ENCODE data around the gene GPR12.
"Not testable (repeated sequence)": the region's sequence is repeated elsewhere in the genome, so short reads cannot be mapped to it uniquely, and the experiment has no call there.

The GPR12 gene

GRCh38 chr13:26747706-26748105 is 12.9 kb downstream of the GPR12 start:
- DNase-seq = no peak

DNA sequence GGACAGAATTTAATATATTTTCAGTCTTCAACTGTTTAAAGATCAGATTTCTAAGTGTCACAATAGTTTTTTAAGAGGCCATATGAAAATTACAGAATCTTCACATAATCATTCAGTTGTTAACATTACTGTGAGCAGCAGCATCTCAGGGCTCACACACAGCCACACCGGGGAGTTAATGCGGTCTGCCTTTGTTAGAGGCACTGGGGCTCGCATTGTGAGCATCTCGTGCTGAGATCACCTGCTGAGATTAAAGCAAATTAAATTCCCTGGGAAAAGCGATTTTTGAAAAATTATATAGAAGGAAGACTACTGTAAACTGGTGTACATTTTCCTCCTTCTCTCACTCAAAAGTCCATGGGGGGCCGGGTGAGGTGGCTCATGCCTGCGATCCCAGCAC is 16.6 kb downstream of the GPR12 start:
- no peak for DNase-seq

DNA sequence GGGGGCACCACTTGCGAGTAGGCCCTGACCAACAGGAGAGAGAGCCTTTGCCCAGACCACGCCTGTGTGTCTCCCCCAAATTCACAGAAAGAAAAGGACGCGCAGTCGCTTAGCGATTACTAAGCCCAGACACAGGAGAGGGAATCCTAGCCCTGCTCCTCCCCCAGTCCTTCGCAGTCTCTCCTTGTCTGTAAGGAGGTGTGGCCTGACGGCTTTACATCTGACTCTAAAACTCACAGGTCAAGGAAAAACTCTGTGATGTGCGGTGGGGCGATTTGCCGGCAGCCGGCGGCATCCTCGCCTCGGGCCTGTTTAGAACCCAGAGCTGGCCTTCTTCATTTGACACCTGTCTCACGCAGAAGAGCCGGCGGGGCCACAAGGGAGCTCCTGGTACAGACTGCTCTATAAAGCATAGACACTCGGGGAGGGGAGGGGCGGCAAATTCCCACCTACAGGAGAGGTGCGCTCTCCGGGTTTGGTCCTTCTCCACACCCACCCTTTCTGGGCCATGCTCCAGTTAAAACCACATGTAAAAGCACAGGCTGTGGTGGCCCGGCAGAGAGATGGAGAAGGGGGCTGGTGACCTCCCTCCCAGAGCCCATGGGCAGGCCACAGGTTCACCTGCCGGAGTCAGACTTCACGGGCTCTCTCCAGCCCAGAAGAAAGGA is 17.8 kb downstream of the GPR12 start:
- DNase-seq = no peak

DNA sequence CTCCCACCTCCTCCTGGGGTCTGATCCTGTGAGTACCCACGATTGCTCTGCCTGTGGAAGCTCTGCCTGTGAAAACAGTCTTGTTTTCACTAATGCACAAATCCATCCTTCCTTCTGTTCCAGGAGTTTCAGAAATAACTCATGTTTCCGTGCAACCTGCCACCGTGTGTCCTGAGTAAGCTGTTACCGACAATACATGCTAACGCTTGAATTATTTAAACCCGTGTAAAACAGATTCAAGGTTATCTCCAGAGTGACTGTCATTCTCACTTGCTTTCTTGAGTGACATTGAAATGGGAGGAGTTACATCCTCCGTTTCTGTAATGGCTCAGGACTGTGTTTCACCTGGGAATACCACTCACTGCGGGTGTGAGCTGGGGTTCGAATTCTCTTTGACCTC is 24.9 kb downstream of the GPR12 start:
- DNase-seq = no peak

DNA sequence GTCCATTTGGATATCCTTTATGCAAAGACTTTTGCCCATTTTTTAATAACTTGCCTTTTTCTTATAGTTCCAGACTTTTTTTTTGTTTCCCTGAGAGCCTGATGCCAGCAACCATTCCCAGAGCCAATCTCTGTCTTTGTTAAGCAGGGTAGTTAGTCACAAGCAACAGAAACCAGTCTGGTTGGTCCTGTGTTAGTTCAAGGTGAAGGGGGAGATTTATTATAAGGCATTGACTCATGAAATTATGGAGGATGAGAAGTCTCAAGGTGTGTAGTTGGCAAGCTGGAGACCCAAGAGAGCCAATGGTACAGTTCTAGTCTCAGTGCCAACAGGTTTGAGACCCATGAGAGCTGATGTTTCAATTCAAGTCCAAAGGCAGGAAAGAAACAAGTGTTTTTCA is 33.0 kb downstream of the GPR12 start:
- no peak for DNase-seq

- DNase-seq = no peak
Measured at GRCh38 chr13:26727122-26727521, 33.5 kb downstream of the GPR12 start.

- no peak for DNase-seq
Measured at GRCh38 chr13:26726684-26727083, 33.9 kb downstream of the GPR12 start.

GRCh38 chr13:26723620-26724019 is 37.0 kb downstream of the GPR12 start:
- not testable (repeated sequence) for DNase-seq

DNA sequence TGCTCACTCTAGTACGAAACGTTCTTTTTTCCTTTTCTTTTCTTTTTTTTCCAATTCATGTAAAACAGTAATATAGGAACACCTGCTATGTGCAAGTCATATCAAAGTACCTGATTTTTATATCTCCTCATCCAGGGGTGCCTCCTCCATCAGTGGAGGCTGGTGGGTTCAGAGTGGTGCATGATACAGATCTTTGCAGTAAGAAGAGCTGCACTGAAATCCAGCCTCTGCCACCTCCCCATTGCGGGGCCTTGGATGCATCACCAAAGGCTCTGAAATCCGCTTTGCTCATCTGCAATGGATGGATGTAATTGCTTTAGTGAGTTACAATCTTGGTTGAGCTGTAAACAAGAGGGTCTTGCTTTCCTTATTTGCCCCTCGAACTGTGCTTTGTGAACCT is 38.3 kb downstream of the GPR12 start:
- no peak for DNase-seq

- no peak for DNase-seq
Measured at GRCh38 chr13:26721251-26722121, 39.1 kb downstream of the GPR12 start.

- DNase-seq = no peak
Measured at GRCh38 chr13:26719356-26719945, 41.1 kb downstream of the GPR12 start.

DNA sequence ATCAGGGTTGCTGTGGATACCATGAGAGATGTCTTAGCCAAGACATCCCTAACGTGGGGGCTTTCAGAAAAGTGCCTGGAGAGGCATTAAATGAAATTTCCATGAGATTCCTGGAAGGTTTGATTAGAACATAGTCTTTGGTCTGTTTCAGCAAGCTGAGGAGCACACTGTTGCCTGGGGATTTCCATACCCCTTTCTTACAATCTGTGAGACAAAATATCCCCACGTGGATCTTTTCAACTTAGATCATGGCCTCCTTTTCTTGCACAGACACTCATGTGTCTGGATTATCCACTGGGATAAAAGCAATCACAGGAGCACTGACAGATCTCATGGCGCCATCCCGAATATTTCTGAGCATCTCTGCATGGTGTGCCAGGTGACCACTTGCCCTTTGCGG is 41.7 kb downstream of the GPR12 start:
- no peak for DNase-seq

- no peak for DNase-seq
Measured at GRCh38 chr13:26718146-26718545, 42.4 kb downstream of the GPR12 start.

GRCh38 chr13:26716984-26717383 is 43.6 kb downstream of the GPR12 start:
- DNase-seq = no peak

DNA sequence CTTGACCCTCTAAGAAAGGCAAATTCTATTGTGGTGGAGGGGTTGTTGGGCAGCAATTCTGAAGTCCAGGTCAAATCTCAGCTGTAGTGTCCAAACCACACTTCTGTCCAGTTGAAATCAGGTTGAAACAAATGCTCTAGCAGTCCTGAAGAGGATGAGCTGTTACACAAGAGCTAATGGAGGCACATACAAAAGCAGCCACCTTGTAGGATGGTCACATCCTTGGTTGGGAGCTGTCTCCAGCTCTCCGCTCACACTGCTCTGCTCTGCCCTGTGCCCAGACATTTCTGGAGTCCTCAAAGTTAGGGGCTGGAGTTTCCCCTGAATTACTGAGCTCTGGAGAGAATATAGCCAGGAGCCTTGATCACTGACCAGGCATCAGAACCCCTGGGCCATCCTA is 47.2 kb downstream of the GPR12 start:
- DNase-seq = no peak

DNA sequence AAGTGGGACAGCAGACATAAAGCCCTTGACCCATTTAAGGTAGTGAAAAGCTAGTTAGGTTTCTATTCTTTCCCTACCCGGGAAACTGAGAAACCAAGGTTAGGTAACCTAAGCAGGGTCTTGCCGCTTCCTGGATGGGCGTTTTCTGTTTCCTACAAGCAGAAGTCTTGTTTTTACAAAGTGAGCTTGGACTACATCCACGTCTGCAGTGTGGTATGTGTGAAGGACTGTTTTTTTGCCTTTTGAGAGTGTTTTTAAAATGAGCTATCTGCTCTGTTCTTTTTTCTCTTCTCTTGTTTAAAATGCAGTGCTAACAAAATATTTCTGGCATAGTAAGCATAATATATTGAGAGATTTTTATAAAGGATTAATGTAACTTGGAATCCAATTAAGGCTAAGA is 49.4 kb downstream of the GPR12 start:
- DNase-seq = no peak

- DNase-seq = no peak
Measured at GRCh38 chr13:26710166-26710565, 50.4 kb downstream of the GPR12 start.

DNA sequence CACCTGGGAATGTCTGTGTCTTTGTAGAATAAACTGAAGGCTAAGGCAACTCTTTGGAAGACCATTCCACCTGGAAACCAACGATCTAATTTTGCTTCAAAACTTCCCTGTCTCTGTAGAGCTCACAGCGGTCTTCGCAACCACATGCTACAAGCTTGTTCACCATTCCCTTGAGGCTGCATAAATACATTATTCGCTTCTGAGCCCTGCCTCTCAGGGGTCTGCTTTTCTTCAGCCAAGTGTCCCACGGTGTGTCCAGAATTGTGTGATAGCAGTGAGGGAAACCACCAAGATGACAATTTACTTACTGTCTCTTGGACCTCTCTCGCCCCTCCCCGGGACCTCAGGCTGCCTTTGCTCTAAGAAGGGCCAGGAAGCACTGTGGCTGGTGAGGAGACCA is 51.1 kb downstream of the GPR12 start:
- no peak for DNase-seq

DNA sequence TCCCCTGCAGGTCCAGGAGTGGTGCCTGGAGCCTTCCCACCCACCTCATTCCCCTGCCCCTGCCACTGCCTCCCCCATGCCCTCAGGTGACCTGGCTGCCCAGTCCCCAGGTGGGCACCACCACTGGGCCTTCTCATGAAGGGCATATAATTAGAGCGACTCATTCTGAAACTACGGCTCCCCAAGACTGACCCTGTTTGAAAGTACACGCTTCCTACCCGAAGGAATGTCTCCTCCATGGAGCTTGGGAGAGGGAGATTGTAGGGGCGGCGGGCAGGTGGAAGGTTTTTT is 52.6 kb downstream of the GPR12 start:
- DNase-seq = no peak

- no peak for DNase-seq
Measured at GRCh38 chr13:26707122-26708006, 53.2 kb downstream of the GPR12 start.

GRCh38 chr13:26706381-26706780 is 54.2 kb downstream of the GPR12 start:
- no peak for DNase-seq

DNA sequence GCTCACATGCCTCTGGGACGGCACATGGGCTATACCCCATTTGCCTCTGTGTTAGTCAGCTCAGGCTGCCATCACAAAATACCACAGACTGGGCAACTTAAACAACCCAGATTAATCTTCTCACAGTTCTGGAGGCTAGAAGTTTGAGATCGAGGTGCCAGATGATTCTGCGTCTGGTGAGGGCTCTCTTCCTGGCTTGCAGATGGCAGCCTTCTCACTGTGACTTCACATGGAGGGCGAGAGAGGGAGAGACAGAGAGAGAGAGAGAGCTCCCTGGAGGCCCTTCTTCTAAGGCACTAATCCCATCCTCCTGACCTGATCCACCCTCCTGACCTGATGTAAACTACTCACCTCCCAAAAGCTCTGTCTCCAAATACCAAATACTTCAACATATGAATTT is 55.0 kb downstream of the GPR12 start:
- no peak for DNase-seq
